SK-N-SH (cell line): ENCODE measurements around the gene FGGY.

ENCODE experiments used
- CTCF ChIP-seq: fragments of 200-600 bp; sonication (generic); IDR thresholded peaks from 2 replicates; pipeline ENCODE4 v1.6.1; 2017; ENCODE audit warnings: antibody characterized with exemption, mild to moderate bottlenecking, moderate library complexity
- EP300 ChIP-seq, 2 experiments: IDR thresholded peaks; 2 replicates each; pipeline versions ENCODE4 v1.4.0 to v1.6.1; 2012; ENCODE audit warnings: borderline replicate concordance in 1 of 2, low read depth in 1 of 2, low read length in 1 of 2
- MAX ChIP-seq: IDR thresholded peaks from 2 replicates; pipeline ENCODE4 v1.4.0; 2012; ENCODE audit warnings: low read depth
- POLR2AphosphoS5 ChIP-seq: IDR thresholded peaks from 2 replicates; pipeline ENCODE4 v1.6.1; 2012; ENCODE audit warnings: low read depth, low read length
- REST ChIP-seq: IDR thresholded peaks from 2 replicates; pipeline ENCODE4 v1.6.1; 2012; ENCODE audit warnings: mild to moderate bottlenecking, low read depth, low read length, moderate library complexity
- SIN3A ChIP-seq: IDR thresholded peaks from 2 replicates; pipeline ENCODE4 v1.6.1; 2012; ENCODE audit warnings: low read depth, mild to moderate bottlenecking, low read length, moderate library complexity, borderline replicate concordance
- TF ChIP-seq, protein P1 (sequence below): IDR thresholded peaks from 2 replicates; pipeline ENCODE4 v1.4.0; 2012; ENCODE audit warnings: low read depth, borderline replicate concordance
- TF ChIP-seq, protein P2 (sequence below): fragments of 150-350 bp; IDR thresholded peaks from 2 replicates; pipeline ENCODE4 v1.6.1; 2017; ENCODE audit warnings: antibody characterized with exemption, low read length, low read depth, borderline replicate concordance

DNA sequence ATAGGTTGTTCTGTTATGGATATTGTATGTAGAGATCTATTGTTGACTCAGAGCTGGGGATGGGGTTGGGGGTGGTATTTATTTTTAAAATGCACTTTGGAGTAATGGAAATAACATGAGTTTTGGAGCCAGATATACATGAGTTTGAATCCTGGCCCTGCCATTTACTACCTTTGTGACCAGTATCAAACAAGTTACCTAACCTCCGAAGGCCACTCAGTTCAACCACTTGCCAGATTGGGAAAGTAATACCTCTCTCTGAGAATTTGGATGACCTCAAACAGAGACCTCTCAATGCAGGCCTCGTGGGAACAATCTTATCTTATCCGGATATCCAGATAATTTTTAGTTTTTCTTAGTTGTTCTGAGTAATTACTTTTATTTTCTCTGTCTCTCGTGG is 181.0 kb downstream of the FGGY start:
- TF ChIP-seq CTCF (no peak), REST (no peak), POLR2AphosphoS5 (no peak), SIN3A (no peak), MAX (no peak), EP300 (IDR thresholded peaks at IDR 0.05; ENCODE audit: borderline replicate concordance in 1 of 2, low read depth in 1 of 2, low read length in 1 of 2) (no peak)
- TF ChIP-seq, protein P1, sequence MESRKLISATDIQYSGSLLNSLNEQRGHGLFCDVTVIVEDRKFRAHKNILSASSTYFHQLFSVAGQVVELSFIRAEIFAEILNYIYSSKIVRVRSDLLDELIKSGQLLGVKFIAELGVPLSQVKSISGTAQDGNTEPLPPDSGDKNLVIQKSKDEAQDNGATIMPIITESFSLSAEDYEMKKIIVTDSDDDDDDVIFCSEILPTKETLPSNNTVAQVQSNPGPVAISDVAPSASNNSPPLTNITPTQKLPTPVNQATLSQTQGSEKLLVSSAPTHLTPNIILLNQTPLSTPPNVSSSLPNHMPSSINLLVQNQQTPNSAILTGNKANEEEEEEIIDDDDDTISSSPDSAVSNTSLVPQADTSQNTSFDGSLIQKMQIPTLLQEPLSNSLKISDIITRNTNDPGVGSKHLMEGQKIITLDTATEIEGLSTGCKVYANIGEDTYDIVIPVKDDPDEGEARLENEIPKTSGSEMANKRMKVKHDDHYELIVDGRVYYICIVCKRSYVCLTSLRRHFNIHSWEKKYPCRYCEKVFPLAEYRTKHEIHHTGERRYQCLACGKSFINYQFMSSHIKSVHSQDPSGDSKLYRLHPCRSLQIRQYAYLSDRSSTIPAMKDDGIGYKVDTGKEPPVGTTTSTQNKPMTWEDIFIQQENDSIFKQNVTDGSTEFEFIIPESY, result no peak
- TF ChIP-seq, protein P2, sequence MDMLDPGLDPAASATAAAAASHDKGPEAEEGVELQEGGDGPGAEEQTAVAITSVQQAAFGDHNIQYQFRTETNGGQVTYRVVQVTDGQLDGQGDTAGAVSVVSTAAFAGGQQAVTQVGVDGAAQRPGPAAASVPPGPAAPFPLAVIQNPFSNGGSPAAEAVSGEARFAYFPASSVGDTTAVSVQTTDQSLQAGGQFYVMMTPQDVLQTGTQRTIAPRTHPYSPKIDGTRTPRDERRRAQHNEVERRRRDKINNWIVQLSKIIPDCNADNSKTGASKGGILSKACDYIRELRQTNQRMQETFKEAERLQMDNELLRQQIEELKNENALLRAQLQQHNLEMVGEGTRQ, result no peak
